ENCODE results near the gene MYCBP2.
"Not testable (repeated sequence)": the region's sequence is repeated elsewhere in the genome, so short reads cannot be mapped to it uniquely, and the experiment has no call there.

The MYCBP2 gene

DNA sequence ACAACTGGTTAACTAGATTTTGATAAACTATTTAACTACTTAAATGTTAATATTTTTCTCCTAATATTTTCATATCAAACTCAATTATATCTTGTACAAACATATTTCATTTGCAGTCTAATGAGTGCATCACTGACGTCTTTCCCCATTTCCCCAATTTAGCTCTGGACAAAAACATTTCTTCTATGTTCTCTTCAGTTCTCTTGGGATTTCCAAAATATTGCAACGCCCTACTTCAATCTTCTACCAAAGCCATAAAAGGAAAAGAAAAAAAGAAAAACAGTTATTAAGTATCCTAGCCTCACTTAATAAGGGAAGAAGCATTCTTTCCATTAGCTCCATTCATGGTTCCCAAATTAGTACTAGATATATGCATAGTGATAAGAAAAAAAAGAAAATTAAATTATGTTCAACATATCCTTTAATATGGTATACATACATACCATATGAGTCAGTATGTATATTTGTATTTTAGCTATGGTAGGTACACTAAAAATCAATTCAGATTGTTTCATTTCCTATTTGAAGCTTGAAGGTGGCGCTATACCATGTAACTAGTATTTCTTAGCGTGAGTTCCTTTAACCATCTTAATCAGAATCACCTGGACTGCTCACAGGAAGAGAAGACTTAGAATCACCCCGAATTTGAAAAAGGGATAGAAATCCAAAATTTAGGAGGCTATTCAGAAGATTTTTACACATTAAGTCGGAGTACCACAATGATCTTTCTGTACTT, 309.8 kb downstream of the MYCBP2 start:
- Histone ChIP-seq H3K4me1 (ENCODE audit: control insufficient read depth, insufficient read depth, low read length, poor library complexity, severe bottlenecking) (peaks cover 17% of the 10 kb centered on the region), H3K27ac (ENCODE audit: insufficient read depth, low read length, poor library complexity, severe bottlenecking) (no peak overlapping the region), H3K27me3 (replicated peaks; ENCODE audit: control insufficient read depth, insufficient read depth, low read length, poor library complexity, severe bottlenecking) (no peaks in the 10 kb centered on the region), H3K4me3 (ENCODE audit: insufficient read depth, low read depth, low read length, poor library complexity, severe bottlenecking) (no peak overlapping the region), H3K36me3 (ENCODE audit: control insufficient read depth, insufficient read depth, low read length) (peaks cover 70% of the 10 kb centered on the region), H3K9me3 (ENCODE audit: control insufficient read depth, low read length) (no peaks in the 10 kb centered on the region)
- no peak for DNase-seq

DNA sequence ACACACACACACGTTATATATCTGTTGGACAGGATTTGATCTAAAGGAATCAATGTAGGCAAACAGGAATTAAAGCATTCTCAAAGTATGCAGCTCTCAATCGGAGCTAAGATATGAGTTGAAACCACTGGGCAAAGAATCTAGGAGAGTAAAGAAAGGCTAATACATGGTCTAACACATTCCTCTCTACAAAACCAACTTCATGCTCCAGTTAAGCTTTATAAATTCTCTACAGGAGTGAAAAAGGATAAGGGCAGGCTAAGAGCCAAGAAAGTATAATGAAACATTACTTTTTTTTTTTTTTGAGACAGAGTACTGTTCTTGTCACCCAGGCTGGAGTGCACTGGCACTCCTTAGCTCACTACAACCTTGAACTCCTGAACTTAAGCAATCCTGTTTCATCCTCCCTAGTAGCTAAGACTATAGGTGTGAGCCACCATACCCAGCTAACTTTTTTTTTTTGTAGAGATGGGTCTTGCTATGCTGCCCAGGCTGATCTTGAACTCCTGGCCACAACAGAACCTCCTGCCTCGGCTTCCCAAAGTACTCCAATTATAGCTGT, 310.6 kb downstream of the MYCBP2 start:
- DNase-seq = no peak
- H3K4me3 ChIP-seq (ENCODE audit: insufficient read depth, low read depth, low read length, poor library complexity, severe bottlenecking) = no peak overlapping the region
- no peak overlapping the region for H3K27ac ChIP-seq (ENCODE audit: insufficient read depth, low read length, poor library complexity, severe bottlenecking)
- H3K27me3 ChIP-seq (replicated peaks; ENCODE audit: control insufficient read depth, insufficient read depth, low read length, poor library complexity, severe bottlenecking) = no peaks in the 10 kb centered on the region
- H3K36me3 ChIP-seq (ENCODE audit: control insufficient read depth, insufficient read depth, low read length) = peaks cover 73% of the 10 kb centered on the region
- H3K9me3 ChIP-seq (ENCODE audit: control insufficient read depth, low read length) = no peaks in the 10 kb centered on the region
- H3K4me1 ChIP-seq (ENCODE audit: control insufficient read depth, insufficient read depth, low read length, poor library complexity, severe bottlenecking) = peaks cover 16% of the 10 kb centered on the region

DNA sequence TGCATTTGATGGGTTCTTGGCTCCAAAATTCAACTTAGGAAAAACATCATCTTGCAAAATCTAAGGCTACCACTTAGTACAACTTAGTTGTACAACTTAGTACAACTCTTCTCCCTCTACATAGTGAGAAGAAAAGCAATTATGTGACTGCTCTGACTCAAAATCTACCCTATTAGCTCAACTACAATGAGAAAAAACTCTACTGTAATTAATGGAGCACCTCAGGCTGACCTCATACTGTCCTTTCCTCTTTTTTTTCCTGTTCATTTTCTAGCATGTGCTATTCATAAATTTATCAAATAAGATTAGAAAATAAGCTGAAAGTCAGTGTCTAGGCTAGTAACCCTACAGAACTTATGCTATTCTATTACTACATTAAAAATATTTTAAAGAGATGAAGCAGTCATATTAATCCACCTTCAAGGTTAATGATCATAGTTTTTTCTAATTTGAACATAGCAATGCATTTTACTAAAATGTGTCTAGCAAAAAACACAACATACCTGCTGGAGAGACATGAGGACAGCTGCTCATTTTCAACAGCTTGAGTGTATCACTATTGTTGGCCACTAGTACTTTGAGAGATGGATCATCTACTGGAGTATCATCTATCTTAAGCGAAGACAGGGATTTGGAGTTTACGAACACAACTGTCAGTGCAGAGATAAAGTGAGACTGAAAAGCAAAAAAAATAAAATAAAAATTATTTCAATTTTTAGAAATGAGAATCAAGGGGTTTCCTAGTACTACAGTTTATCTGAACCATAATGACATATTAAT, 311.8 kb downstream of the MYCBP2 start:
- no peak overlapping the region for H3K4me3 ChIP-seq (ENCODE audit: insufficient read depth, low read depth, low read length, poor library complexity, severe bottlenecking)
- H3K27ac ChIP-seq (ENCODE audit: insufficient read depth, low read length, poor library complexity, severe bottlenecking) = no peak overlapping the region
- peaks cover 77% of the 10 kb centered on the region for H3K36me3 ChIP-seq (ENCODE audit: control insufficient read depth, insufficient read depth, low read length)
- H3K27me3 ChIP-seq (replicated peaks; ENCODE audit: control insufficient read depth, insufficient read depth, low read length, poor library complexity, severe bottlenecking) = no peaks in the 10 kb centered on the region
- DNase-seq = no peak
- no peaks in the 10 kb centered on the region for H3K9me3 ChIP-seq (ENCODE audit: control insufficient read depth, low read length)
- H3K4me1 ChIP-seq (ENCODE audit: control insufficient read depth, insufficient read depth, low read length, poor library complexity, severe bottlenecking) = peaks cover 11% of the 10 kb centered on the region

DNA sequence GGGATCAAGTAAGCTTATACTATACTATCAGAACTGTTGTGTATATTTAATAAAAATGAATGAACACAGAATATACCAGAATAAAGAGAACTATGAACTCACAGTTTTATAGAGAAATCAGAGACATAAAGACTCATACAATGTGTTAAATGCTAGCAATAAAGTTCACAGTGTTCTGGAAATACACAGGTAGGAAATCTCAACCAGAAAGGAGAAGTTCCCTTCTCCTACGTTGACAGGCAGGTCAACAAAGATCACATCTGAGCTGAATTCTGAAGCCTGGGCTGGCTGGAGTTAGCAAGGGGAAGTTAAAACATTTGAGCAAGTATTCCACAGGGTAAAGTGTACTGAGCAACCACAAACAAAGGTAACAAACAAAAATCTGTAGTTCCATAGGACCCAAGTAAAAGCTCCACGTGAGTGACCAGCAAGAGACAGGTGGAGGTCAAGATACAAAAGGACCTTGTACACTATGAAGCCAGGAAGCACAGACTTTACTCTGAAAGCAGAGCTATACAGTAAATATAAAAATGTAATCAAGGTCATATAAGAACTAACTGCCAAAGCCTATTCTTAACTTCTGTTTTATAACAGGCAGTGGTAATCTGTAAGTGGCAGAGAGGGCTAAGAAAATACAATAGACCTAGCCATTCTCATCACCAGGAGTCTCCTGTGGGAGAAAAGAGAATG, 312.9 kb downstream of the MYCBP2 start:
- Histone ChIP-seq H3K27ac (ENCODE audit: insufficient read depth, low read length, poor library complexity, severe bottlenecking) (no peak overlapping the region), H3K4me1 (ENCODE audit: control insufficient read depth, insufficient read depth, low read length, poor library complexity, severe bottlenecking) (peaks cover 6% of the 10 kb centered on the region), H3K4me3 (ENCODE audit: insufficient read depth, low read depth, low read length, poor library complexity, severe bottlenecking) (no peak overlapping the region), H3K9me3 (ENCODE audit: control insufficient read depth, low read length) (no peaks in the 10 kb centered on the region), H3K27me3 (replicated peaks; ENCODE audit: control insufficient read depth, insufficient read depth, low read length, poor library complexity, severe bottlenecking) (no peaks in the 10 kb centered on the region), H3K36me3 (ENCODE audit: control insufficient read depth, insufficient read depth, low read length) (peaks cover 85% of the 10 kb centered on the region)
- no peak for DNase-seq

DNA sequence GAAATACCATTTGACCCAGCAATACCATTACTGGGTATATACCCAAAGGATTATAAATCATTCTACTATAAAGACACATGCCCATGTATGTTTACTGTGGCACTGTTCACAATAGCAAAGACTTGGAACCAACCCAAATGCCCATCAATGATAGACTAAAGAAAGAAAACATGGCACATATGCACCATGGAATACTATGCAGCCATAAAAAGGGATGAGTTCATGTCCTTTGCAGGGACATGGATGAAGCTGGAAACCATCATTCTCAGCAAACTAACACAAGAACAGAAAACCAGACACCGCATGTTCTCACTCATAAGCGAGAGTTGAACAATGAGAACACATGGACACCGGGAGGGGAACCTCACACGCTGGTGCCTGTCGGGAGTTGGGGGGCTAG, 317.2 kb downstream of the MYCBP2 start:
- not testable (repeated sequence) for H3K27ac ChIP-seq (ENCODE audit: insufficient read depth, low read length, poor library complexity, severe bottlenecking); H3K4me1 ChIP-seq (ENCODE audit: control insufficient read depth, insufficient read depth, low read length, poor library complexity, severe bottlenecking); H3K4me3 ChIP-seq (ENCODE audit: insufficient read depth, low read depth, low read length, poor library complexity, severe bottlenecking); DNase-seq; H3K27me3 ChIP-seq (replicated peaks; ENCODE audit: control insufficient read depth, insufficient read depth, low read length, poor library complexity, severe bottlenecking); H3K9me3 ChIP-seq (ENCODE audit: control insufficient read depth, low read length)
- peaks cover 71% of the 10 kb centered on the region for H3K36me3 ChIP-seq (ENCODE audit: control insufficient read depth, insufficient read depth, low read length)

DNA sequence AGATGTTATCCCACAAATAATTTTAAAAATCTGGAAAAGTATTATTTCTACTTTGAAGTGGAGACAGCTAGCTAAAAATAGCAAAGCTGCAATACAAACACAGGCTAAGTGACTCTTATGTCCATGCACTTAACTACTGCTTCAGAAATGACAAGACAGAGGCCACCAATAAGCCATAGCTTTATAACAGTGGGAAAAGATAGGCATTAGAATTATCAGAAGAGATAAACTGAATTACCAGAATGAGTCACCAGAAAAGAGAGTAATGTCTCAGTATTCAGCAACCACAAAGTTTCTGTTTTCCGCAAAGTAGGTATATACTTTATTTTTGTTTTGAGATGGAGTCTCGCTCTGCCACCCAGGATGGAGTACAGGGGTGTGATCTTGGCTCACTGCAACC, 317.9 kb downstream of the MYCBP2 start:
- no peaks in the 10 kb centered on the region for H3K9me3 ChIP-seq (ENCODE audit: control insufficient read depth, low read length)
- no peaks in the 10 kb centered on the region for H3K27me3 ChIP-seq (replicated peaks; ENCODE audit: control insufficient read depth, insufficient read depth, low read length, poor library complexity, severe bottlenecking)
- no peak for DNase-seq
- peaks cover 71% of the 10 kb centered on the region for H3K36me3 ChIP-seq (ENCODE audit: control insufficient read depth, insufficient read depth, low read length)
- H3K27ac ChIP-seq (ENCODE audit: insufficient read depth, low read length, poor library complexity, severe bottlenecking) = no peak overlapping the region
- H3K4me1 ChIP-seq (ENCODE audit: control insufficient read depth, insufficient read depth, low read length, poor library complexity, severe bottlenecking) = peaks cover 3% of the 10 kb centered on the region
- no peak overlapping the region for H3K4me3 ChIP-seq (ENCODE audit: insufficient read depth, low read depth, low read length, poor library complexity, severe bottlenecking)

DNA sequence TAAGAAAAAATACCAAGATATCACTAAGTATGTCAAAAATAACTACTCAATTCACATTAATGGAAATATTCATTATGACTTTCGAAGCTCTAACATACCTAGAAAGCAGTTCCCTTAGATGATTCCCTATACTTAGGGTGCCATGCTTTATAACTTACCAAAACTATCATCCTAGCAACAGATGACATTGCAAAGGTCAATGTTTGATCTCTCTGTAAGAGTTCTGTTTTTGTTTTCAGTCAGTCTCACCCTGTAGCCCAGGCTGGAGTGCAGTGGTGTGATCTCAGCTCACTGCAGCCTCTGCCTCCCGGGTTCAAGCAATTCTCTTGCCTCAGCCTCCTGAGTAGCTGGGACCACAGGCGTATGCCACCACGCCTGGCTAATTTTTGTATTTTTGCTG, 318.6 kb downstream of the MYCBP2 start:
- peaks cover 64% of the 10 kb centered on the region for H3K36me3 ChIP-seq (ENCODE audit: control insufficient read depth, insufficient read depth, low read length)
- H3K27ac ChIP-seq (ENCODE audit: insufficient read depth, low read length, poor library complexity, severe bottlenecking); H3K9me3 ChIP-seq (ENCODE audit: control insufficient read depth, low read length); H3K4me1 ChIP-seq (ENCODE audit: control insufficient read depth, insufficient read depth, low read length, poor library complexity, severe bottlenecking); H3K27me3 ChIP-seq (replicated peaks; ENCODE audit: control insufficient read depth, insufficient read depth, low read length, poor library complexity, severe bottlenecking); H3K4me3 ChIP-seq (ENCODE audit: insufficient read depth, low read depth, low read length, poor library complexity, severe bottlenecking); DNase-seq: not testable (repeated sequence)

DNA sequence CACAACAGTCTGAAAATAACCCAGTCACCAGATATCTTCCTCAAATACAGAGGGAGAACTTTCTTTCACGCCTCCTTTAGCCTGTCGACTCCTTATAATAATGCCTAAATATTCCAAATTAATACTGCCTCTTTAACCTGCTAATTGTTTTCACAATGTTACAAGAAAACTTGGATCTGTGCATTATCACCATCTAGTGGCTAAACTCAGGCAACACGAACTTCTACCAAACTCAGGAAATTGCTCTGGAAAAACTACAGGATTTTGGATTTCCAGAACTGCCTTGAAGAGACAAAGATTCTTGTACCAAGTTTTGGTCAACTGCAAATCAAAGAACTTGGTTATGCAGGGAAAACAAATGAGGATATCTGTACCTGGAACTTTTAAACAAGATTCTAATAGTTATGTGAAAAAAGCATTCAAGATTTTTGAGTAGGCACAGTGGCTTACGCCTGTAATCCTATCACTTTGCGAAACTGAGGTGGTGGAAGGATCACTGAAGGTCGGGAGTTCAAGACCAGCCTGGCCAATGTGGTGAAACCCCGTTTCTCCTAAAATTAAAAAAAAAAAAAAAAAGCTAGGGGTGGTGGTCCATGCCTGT, 324.2 kb downstream of the MYCBP2 start:
- Histone ChIP-seq H3K27ac (ENCODE audit: insufficient read depth, low read length, poor library complexity, severe bottlenecking) (no peak overlapping the region), H3K36me3 (ENCODE audit: control insufficient read depth, insufficient read depth, low read length) (peaks cover 34% of the 10 kb centered on the region)
- DNase-seq = no peak

DNA sequence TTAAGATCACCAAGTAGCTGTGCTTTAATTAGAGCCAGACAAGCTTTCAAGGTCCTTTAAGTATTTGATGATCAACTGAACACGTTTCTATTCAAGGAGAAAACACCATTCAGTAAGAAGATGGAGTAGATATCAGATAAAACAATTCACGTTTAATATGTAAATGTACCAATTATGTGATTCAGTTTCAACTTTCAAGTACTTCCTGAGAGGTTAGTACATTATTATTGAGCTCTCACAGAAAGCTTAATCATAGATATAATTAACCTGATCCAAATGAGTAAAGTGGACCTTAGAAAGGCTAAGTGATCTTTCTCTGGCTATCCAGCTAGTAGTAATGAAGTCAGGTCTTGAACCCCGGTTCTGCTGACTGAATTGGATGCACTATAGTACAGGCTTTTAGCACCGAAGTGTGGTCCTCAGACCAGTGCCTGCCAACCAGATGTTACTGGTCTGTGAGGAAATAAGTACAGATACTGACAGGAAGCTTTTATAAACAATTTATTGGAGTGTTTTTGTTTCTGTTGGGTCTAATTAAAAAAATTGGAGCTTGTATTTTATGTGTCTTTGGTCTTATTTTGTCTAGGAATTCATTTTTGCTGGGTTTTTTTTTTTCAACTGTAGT, 324.8 kb downstream of the MYCBP2 start:
- Histone ChIP-seq H3K4me1 (ENCODE audit: control insufficient read depth, insufficient read depth, low read length, poor library complexity, severe bottlenecking) (peaks cover 3% of the 10 kb centered on the region), H3K36me3 (ENCODE audit: control insufficient read depth, insufficient read depth, low read length) (peaks cover 30% of the 10 kb centered on the region), H3K9me3 (ENCODE audit: control insufficient read depth, low read length) (no peaks in the 10 kb centered on the region), H3K27me3 (replicated peaks; ENCODE audit: control insufficient read depth, insufficient read depth, low read length, poor library complexity, severe bottlenecking) (no peaks in the 10 kb centered on the region), H3K4me3 (ENCODE audit: insufficient read depth, low read depth, low read length, poor library complexity, severe bottlenecking) (no peak overlapping the region), H3K27ac (ENCODE audit: insufficient read depth, low read length, poor library complexity, severe bottlenecking) (peak overlapping the region; percentile 28)
- no peak for DNase-seq

More for the DNA sequence above, 324.2 kb downstream of the MYCBP2 start:
- Histone ChIP-seq H3K4me1 (ENCODE audit: control insufficient read depth, insufficient read depth, low read length, poor library complexity, severe bottlenecking) (peaks cover 3% of the 10 kb centered on the region), H3K27me3 (replicated peaks; ENCODE audit: control insufficient read depth, insufficient read depth, low read length, poor library complexity, severe bottlenecking) (no peaks in the 10 kb centered on the region), H3K9me3 (ENCODE audit: control insufficient read depth, low read length) (no peaks in the 10 kb centered on the region), H3K4me3 (ENCODE audit: insufficient read depth, low read depth, low read length, poor library complexity, severe bottlenecking) (no peak overlapping the region)
